Epithelial cell of umbilical artery (primary cell): ENCODE measurements around the gene PIK3CA. TPM values are rescaled to one million over a fixed set of nuclear protein-coding genes. Genes with fewer than 3 reads are reported as not detected.

Experiments
- total RNA-seq: library from RNA; depleted of rRNA; stranded (reverse); fragments of >200 nt; gene quantifications from 2 replicates; pipeline ENCODE4 v1.2.3, GENCODE V29; 2014

PIK3CA gene
- 34.1 and 39.8 TPM in 2 replicates for total RNA-seq

GRCh38 chr3:179147873-179148615 lies at the start of gene PIK3CA:
TSS of gene PIK3CA (plus strand) at chr3:179148357. CDS start at chr3:179198826, 50,469 bp downstream.

GRCh38 chr3:179250803-179251476 lies 102.8 kb downstream of the PIK3CA start, which contains the start of gene KCNMB3:
TSS of gene KCNMB3 (minus strand) at chr3:179251114. CDS start at chr3:179250990, 124 bp downstream.

Other genes with a start within 250 kb of the PIK3CA start
- gene ZMAT3, start 76.5 kb upstream of the PIK3CA start, total RNA-seq = 20.8 and 26.0 TPM in 2 replicates
- 0.65 and 1.1 TPM in 2 replicates for gene KCNMB3, start 102.8 kb downstream of the PIK3CA start, total RNA-seq
- 54.2 and 54.4 TPM in 2 replicates for gene ZNF639, start 174.7 kb downstream of the PIK3CA start, total RNA-seq
- 52.1 and 55.5 TPM in 2 replicates for gene MFN1, start 199.4 kb downstream of the PIK3CA start, total RNA-seq